Subcutaneous adipose tissue (tissue), 4 donors: ENCODE results near the gene SCMH1. TPM values are rescaled to one million over a fixed set of nuclear protein-coding genes. Genes with fewer than 3 reads are reported as not detected.

Source experiments
- CTCF ChIP-seq: fragments of 450-650 bp; IDR thresholded peaks from one replicate; pipeline ENCODE4 v1.5.1; 2016; ENCODE audit warnings: low read depth, mild to moderate bottlenecking, control low read depth, antibody characterized with exemption, moderate library complexity
- total RNA-seq, 4 donors: library from RNA; depleted of rRNA; stranded (reverse); fragments of >200 nt; gene quantifications; one replicate each; pipeline ENCODE4 v1.1.0, GENCODE V29; 2016

Gene SCMH1
- total RNA-seq, 4 donors from 2014 or later: 27.7 to 47.3 (median 46.1) TPM

- TF ChIP-seq CTCF: no peak
Observed at GRCh38 chr1:41169799-41170180, 72.3 kb downstream of the SCMH1 start.

- TF ChIP-seq CTCF: no peak
Observed at GRCh38 chr1:41169066-41169798, 72.9 kb downstream of the SCMH1 start.

GRCh38 chr1:41167667-41168066 is 74.4 kb downstream of the SCMH1 start:
- TF ChIP-seq CTCF: no peak

- TF ChIP-seq CTCF: no peak
Observed at GRCh38 chr1:41164727-41165126, 77.4 kb downstream of the SCMH1 start.

- TF ChIP-seq CTCF: no peak
Observed at GRCh38 chr1:41162441-41162840, 79.7 kb downstream of the SCMH1 start.

GRCh38 chr1:41161846-41162245 is 80.3 kb downstream of the SCMH1 start:
- TF ChIP-seq CTCF: no peak

GRCh38 chr1:41160498-41161110 is 81.5 kb downstream of the SCMH1 start:
- no peak for TF ChIP-seq CTCF
